ENCODE data around the gene HERC3.

GRCh38 chr4:88737307-88737941 lies 145.1 kb downstream of the HERC3 start:
- no peak for TF ChIP-seq CTCF (IDR thresholded peaks at IDR 0.05)
- TF ChIP-seq POLR2A (IDR thresholded peaks at IDR 0.05): no peak
